GM23248 (cell line): ENCODE data around the gene TRAPPC2L.

Source experiments
- EZH2 ChIP-seq: fragments of 200-600 bp; sonication (generic); IDR thresholded peaks from 2 replicates; pipeline ENCODE4 v1.6.1; 2018; ENCODE audit warnings: antibody characterized with exemption, mild to moderate bottlenecking; ENCODE audit not compliant: insufficient read depth, poor library complexity, severe bottlenecking
- EZH2phosphoT487 ChIP-seq: fragments of 200-600 bp; sonication (generic); IDR thresholded peaks from 2 replicates; pipeline ENCODE4 v1.6.1; 2018; ENCODE audit warnings: antibody characterized with exemption, moderate library complexity, mild to moderate bottlenecking, low read depth; ENCODE audit not compliant: insufficient read depth

- no peak for TF ChIP-seq EZH2
- no peak for TF ChIP-seq EZH2phosphoT487
Measured at GRCh38 chr16:88870608-88871348, 13.9 kb downstream of the TRAPPC2L start.
